ENCODE results near the gene USH2A. TPM values are rescaled to one million over a fixed set of nuclear protein-coding genes. Genes with fewer than 3 reads are reported as not detected.

Gene USH2A
- total RNA-seq, 4 donors from 2014 or later: under 0.01 TPM; not detected in 3

DNA sequence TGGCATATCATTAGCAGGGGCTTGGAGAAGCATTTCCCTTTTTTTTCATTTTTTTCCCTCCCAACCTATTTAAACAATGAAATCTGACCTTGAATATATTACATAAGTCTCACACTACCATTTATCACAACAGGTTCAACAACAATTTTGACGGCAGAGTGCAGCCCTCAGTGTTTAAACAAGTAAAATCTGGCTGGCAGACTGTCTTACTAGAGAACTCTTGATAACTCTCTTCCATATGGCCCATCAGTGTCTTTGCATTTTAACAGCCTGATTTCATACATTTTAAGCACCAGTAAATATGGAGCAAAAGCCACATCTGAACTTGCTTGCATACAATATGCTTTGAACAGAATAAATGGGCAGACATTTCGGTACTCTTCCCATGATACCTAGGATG is 643.1 kb downstream of the USH2A start:
- H3K4me3 ChIP-seq: no peak overlapping the region
- no peak overlapping the region for H3K27ac ChIP-seq
- in situ Hi-C loops (cut with MboI; ENCODE audit: low pct_ligation_motif_present in 1 of 4, low pct_unique_long_range_greater_than_20kb in 1 of 4, low sequenced_read_pairs in 3 of 4): no loop called here
- no peaks in the 10 kb centered on the region for H3K36me3 ChIP-seq
- intact Hi-C loops (cut with DNase I; ENCODE audit: low total_unique reads): no loop called here
- no peaks in the 10 kb centered on the region for H3K27me3 ChIP-seq
- 51 to 55% methylated on average over 2 of the region's 2 CpGs for WGBS, 2 donors (ENCODE audit: low coverage in 1 of 2)
- no peak for DNase-seq
- H3K4me1 ChIP-seq: no peaks in the 10 kb centered on the region
- TF ChIP-seq EP300 (IDR thresholded peaks at IDR 0.05; ENCODE audit: low read depth): no peak
- TF ChIP-seq, protein P1, sequence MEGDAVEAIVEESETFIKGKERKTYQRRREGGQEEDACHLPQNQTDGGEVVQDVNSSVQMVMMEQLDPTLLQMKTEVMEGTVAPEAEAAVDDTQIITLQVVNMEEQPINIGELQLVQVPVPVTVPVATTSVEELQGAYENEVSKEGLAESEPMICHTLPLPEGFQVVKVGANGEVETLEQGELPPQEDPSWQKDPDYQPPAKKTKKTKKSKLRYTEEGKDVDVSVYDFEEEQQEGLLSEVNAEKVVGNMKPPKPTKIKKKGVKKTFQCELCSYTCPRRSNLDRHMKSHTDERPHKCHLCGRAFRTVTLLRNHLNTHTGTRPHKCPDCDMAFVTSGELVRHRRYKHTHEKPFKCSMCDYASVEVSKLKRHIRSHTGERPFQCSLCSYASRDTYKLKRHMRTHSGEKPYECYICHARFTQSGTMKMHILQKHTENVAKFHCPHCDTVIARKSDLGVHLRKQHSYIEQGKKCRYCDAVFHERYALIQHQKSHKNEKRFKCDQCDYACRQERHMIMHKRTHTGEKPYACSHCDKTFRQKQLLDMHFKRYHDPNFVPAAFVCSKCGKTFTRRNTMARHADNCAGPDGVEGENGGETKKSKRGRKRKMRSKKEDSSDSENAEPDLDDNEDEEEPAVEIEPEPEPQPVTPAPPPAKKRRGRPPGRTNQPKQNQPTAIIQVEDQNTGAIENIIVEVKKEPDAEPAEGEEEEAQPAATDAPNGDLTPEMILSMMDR (IDR thresholded peaks at IDR 0.05): no peak
- no peak for TF ChIP-seq POLR2A (IDR thresholded peaks at IDR 0.05)
- TF ChIP-seq POLR2AphosphoS5 (IDR thresholded peaks at IDR 0.05): no peak
- H3K9me3 ChIP-seq: no peaks in the 10 kb centered on the region

DNA sequence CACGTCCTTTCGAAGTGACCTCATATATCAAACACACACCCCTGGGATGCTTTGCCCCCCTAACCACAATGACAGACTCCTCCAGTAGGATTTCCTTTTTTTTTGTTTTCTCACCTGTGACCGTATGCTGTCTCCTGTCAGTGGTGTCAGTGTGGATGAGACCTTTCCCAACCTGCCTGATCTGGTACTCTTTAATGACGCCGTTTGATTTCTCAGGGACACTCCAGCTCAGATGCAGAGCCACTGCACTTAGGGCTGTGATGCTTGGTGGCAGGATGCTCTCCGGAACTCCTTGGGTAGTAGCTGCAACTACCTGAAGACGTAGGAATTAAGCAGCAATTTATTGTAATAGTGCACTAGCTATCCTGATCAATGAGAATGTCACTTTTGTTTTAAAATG is 643.5 kb downstream of the USH2A start:
- Histone ChIP-seq H3K36me3 (no peaks in the 10 kb centered on the region), H3K4me3 (no peak overlapping the region), H3K27me3 (no peaks in the 10 kb centered on the region), H3K27ac (no peak overlapping the region), H3K4me1 (no peaks in the 10 kb centered on the region), H3K9me3 (no peaks in the 10 kb centered on the region)
- 71 to 77% methylated on average over 6 to 7 of the region's 7 CpGs for WGBS, 2 donors (ENCODE audit: low coverage in 1 of 2)
- in situ Hi-C loops (cut with MboI; ENCODE audit: low pct_ligation_motif_present in 1 of 4, low pct_unique_long_range_greater_than_20kb in 1 of 4, low sequenced_read_pairs in 3 of 4) (no loop called here), intact Hi-C loops (cut with DNase I; ENCODE audit: low total_unique reads) (no loop called here)
- no peak for DNase-seq
- TF ChIP-seq, protein P1 (IDR thresholded peaks at IDR 0.05): no peak
- no peak for TF ChIP-seq POLR2AphosphoS5 (IDR thresholded peaks at IDR 0.05)

DNA sequence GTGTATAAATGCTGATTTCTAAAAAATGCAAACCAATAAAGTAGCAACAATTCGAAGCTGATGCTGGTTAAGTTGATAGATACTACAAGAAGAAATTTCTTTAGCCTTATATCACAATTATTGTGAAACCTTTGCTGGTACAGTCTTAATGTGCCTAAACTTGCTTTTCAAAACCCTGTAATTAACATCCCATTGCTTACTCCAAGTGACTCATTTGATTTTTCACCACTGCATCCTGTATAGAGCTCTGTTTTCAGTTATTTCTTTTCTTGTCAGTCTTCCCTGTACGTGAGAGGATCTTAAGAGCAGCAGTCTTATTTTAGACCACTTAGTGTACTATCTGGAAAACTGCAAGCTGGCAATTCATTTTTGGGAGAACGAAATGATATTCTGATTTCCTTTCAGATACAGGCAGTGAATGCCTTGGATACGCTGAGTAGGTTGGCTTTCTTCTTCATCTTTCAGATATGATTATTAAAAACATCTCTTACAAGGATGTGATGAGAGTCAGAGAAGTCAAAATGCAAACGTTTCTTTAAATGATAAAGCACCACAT is 645.8 kb downstream of the USH2A start:
- DNase-seq: no peak
- H3K27me3 ChIP-seq: no peaks in the 10 kb centered on the region
- H3K4me3 ChIP-seq: no peak overlapping the region
- intact Hi-C loops (cut with DNase I; ENCODE audit: low total_unique reads) (no loop called here), in situ Hi-C loops (cut with MboI; ENCODE audit: low pct_ligation_motif_present in 1 of 4, low pct_unique_long_range_greater_than_20kb in 1 of 4, low sequenced_read_pairs in 3 of 4) (no loop called here)
- H3K4me1 ChIP-seq: no peaks in the 10 kb centered on the region
- H3K36me3 ChIP-seq: no peaks in the 10 kb centered on the region
- no peaks in the 10 kb centered on the region for H3K9me3 ChIP-seq
- H3K27ac ChIP-seq: no peak overlapping the region
- 63 to 67% methylated on average over 4 to 5 of the region's 5 CpGs for WGBS, 2 donors (ENCODE audit: low coverage in 1 of 2)
- no peak for TF ChIP-seq POLR2A (IDR thresholded peaks at IDR 0.05)
- TF ChIP-seq POLR2AphosphoS5 (IDR thresholded peaks at IDR 0.05): no peak
- TF ChIP-seq, protein P1 (IDR thresholded peaks at IDR 0.05): no peak
- TF ChIP-seq EP300 (IDR thresholded peaks at IDR 0.05; ENCODE audit: low read depth): no peak

DNA sequence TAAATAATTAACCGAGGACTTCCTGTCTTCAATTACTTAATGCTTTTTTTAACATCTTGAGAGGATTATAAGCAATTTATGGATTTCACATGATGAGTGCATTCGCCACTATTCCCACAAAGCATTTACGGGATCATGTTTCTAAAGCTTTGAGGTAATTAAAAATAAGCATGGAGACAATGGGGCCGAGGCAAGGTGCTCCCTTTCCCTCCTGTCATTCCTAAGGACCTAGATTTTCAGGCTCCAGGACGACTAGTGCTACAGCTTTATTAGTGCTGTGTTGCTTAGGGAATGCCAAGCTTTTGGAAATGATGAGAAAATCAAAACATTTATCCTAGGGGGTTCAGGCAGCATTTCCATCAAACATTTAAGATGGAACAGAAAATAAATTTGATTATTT is 646.9 kb downstream of the USH2A start:
- in situ Hi-C loops (cut with MboI; ENCODE audit: low pct_ligation_motif_present in 1 of 4, low pct_unique_long_range_greater_than_20kb in 1 of 4, low sequenced_read_pairs in 3 of 4): no loop called here
- no peak for TF ChIP-seq POLR2AphosphoS5 (IDR thresholded peaks at IDR 0.05)
- TF ChIP-seq, protein P1 (IDR thresholded peaks at IDR 0.05): no peak
- TF ChIP-seq POLR2A (IDR thresholded peaks at IDR 0.05): no peak
- TF ChIP-seq EP300 (IDR thresholded peaks at IDR 0.05; ENCODE audit: low read depth): no peak
- WGBS, 2 donors (ENCODE audit: low coverage in 1 of 2): 58 to 87% methylated on average over 3 to 5 of the region's 5 CpGs

More for the DNA sequence above, 646.9 kb downstream of the USH2A start:
- Histone ChIP-seq H3K36me3 (no peaks in the 10 kb centered on the region), H3K27ac (no peak overlapping the region), H3K4me3 (no peak overlapping the region), H3K9me3 (no peaks in the 10 kb centered on the region), H3K27me3 (no peaks in the 10 kb centered on the region), H3K4me1 (no peaks in the 10 kb centered on the region)
- DNase-seq: no peak
- intact Hi-C loops (cut with DNase I; ENCODE audit: low total_unique reads): no loop called here

Data from transverse colon (tissue), 4 donors.